Mesothelial cell of epicardium (in vitro differentiated cells): ENCODE data around the gene NT5DC2. TPM values are rescaled to one million over a fixed set of nuclear protein-coding genes. Genes with fewer than 3 reads are reported as not detected.

Experiments
- DNase-seq, 2 experiments: peaks; one replicate each; pipeline ENCODE4 v3.0.0; 2021; ENCODE audit warnings: low spot score in 2 of 2; ENCODE audit not compliant: unreplicated experiment in 2 of 2
- H3K27ac Mint-ChIP-seq: 2 replicates; pipeline ENCODE4 v1.8.0; 2021; ENCODE audit warnings: mixed read lengths
- H3K27me3 Mint-ChIP-seq: 2 replicates; pipeline ENCODE4 v1.8.0; 2021; ENCODE audit warnings: low read depth, mixed read lengths
- H3K36me3 Mint-ChIP-seq: 2 replicates; pipeline ENCODE4 v1.8.0; 2021; ENCODE audit warnings: mixed read lengths
- H3K4me1 Mint-ChIP-seq: 2 replicates; pipeline ENCODE4 v1.8.0; 2021; ENCODE audit warnings: mixed read lengths
- H3K4me3 Mint-ChIP-seq: 2 replicates; pipeline ENCODE4 v1.8.0; 2021; ENCODE audit warnings: mild to moderate bottlenecking, moderate library complexity, mixed read lengths
- H3K9me3 Mint-ChIP-seq: 2 replicates; pipeline ENCODE4 v1.8.0; 2021; ENCODE audit warnings: mixed read lengths
- total RNA-seq: library from RNA; stranded (reverse); gene quantifications from 3 replicates; pipeline ENCODE4 v1.2.1, GENCODE V29; 2021
- TF ChIP-seq, protein P1 (sequence below): fragments of 200-600 bp; sonication (generic); IDR thresholded peaks from one replicate; pipeline ENCODE4 v1.5.0; 2021; ENCODE audit warnings: antibody characterized with exemption; ENCODE audit not compliant: unreplicated experiment

The NT5DC2 gene
- total RNA-seq, 1 donor from 2014 or later, result 266 TPM

DNA sequence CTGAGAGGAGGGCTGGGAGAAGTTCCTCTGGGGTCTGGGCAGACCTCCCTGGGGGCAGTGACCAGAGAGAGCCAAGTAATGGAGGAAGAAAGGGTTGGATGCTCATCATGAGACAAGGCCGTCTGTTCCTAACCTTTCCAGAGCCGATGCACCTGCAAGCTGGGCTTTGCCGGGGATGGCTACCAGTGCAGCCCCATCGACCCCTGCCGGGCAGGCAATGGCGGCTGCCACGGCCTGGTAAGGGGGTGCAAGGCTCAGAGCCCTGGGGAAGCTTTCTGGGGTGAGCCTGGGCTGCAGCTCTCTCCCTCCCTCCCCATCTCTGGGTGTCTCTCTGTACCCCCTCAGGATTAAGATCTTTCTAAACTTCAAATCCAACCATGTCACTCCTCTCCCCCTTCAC lies 22.1 kb downstream of the NT5DC2 start:
- DNase-seq, result no peak
- H3K27ac Mint-ChIP-seq, result no peak overlapping the region
- H3K4me3 Mint-ChIP-seq, result no peak overlapping the region
- no peaks in the 10 kb centered on the region for H3K9me3 Mint-ChIP-seq
- H3K27me3 Mint-ChIP-seq, result no peaks in the 10 kb centered on the region
- TF ChIP-seq, protein P1, sequence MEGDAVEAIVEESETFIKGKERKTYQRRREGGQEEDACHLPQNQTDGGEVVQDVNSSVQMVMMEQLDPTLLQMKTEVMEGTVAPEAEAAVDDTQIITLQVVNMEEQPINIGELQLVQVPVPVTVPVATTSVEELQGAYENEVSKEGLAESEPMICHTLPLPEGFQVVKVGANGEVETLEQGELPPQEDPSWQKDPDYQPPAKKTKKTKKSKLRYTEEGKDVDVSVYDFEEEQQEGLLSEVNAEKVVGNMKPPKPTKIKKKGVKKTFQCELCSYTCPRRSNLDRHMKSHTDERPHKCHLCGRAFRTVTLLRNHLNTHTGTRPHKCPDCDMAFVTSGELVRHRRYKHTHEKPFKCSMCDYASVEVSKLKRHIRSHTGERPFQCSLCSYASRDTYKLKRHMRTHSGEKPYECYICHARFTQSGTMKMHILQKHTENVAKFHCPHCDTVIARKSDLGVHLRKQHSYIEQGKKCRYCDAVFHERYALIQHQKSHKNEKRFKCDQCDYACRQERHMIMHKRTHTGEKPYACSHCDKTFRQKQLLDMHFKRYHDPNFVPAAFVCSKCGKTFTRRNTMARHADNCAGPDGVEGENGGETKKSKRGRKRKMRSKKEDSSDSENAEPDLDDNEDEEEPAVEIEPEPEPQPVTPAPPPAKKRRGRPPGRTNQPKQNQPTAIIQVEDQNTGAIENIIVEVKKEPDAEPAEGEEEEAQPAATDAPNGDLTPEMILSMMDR, result no peak
- no peaks in the 10 kb centered on the region for H3K36me3 Mint-ChIP-seq
- no peaks in the 10 kb centered on the region for H3K4me1 Mint-ChIP-seq

DNA sequence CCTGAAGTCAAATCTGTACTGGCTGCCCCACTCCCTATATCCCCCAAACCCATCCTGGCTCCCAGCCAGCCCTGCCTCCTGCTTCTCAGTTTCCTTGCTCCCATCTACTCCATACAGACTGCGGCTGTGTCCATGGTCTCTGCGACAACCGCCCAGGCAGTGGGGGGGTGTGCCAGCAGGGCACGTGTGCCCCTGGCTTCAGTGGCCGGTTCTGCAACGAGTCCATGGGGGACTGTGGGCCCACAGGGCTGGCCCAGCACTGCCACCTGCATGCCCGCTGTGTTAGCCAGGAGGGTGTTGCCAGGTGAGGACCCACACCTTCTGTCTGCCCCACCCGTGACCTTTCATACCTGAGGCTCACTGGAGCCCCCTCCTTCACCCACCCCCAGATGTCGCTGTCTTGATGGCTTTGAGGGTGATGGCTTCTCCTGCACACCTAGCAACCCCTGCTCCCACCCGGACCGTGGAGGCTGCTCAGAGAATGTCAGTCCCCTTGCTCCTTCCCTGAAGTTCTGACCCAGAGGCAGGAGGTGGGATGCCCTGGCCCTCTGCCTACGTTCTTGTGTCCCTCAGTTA lies 23.8 kb downstream of the NT5DC2 start:
- H3K9me3 Mint-ChIP-seq, result no peaks in the 10 kb centered on the region
- no peaks in the 10 kb centered on the region for H3K27me3 Mint-ChIP-seq
- H3K4me3 Mint-ChIP-seq, result no peak overlapping the region
- TF ChIP-seq, protein P1, result no peak
- no peaks in the 10 kb centered on the region for H3K36me3 Mint-ChIP-seq
- no peak overlapping the region for H3K27ac Mint-ChIP-seq
- DNase-seq, result no peak
- no peaks in the 10 kb centered on the region for H3K4me1 Mint-ChIP-seq

DNA sequence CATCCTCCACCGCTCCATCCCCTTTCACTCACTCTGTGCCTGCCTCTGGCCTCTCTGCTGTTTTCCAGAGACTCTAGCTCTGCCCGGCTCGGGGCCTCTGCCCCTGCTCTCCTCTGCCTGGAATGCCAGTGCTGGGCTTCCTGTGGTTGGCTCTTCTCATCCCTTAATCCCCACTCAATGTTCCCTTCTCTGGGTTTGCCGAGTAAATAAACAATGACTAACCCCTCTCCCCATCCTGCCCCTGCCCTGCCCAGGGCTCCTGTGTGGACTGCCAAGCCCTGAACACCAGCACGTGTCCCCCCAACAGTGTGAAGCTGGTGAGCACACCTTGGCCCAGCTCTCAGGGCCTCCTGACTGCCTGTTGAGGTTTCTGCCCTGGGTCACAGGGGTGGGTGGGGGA lies 26.3 kb downstream of the NT5DC2 start:
- no peak overlapping the region for H3K27ac Mint-ChIP-seq
- no peak overlapping the region for H3K4me3 Mint-ChIP-seq
- DNase-seq, result no peak
- no peaks in the 10 kb centered on the region for H3K9me3 Mint-ChIP-seq
- H3K4me1 Mint-ChIP-seq, result no peaks in the 10 kb centered on the region
- no peaks in the 10 kb centered on the region for H3K27me3 Mint-ChIP-seq
- H3K36me3 Mint-ChIP-seq, result no peaks in the 10 kb centered on the region
- TF ChIP-seq, protein P1, result no peak

GRCh38 chr3:52506266-52506966 lies 27.2 kb downstream of the NT5DC2 start:
- Mint-ChIP-seq H3K27me3 (no peaks in the 10 kb centered on the region), H3K4me1 (no peaks in the 10 kb centered on the region), H3K9me3 (no peaks in the 10 kb centered on the region), H3K27ac (no peak overlapping the region), H3K36me3 (no peaks in the 10 kb centered on the region), H3K4me3 (no peak overlapping the region)
- DNase-seq, result no peak
- TF ChIP-seq, protein P1, result no peak

- Mint-ChIP-seq H3K9me3 (no peaks in the 10 kb centered on the region), H3K27ac (no peak overlapping the region)
Observed at GRCh38 chr3:52504977-52505376, 28.7 kb downstream of the NT5DC2 start.

More at GRCh38 chr3:52504977-52505376, 28.7 kb downstream of the NT5DC2 start:
- TF ChIP-seq, protein P1, result no peak
- Mint-ChIP-seq H3K4me3 (no peak overlapping the region), H3K36me3 (no peaks in the 10 kb centered on the region), H3K4me1 (no peaks in the 10 kb centered on the region), H3K27me3 (no peaks in the 10 kb centered on the region)
- DNase-seq, result no peak
